Gastroesophageal sphincter (tissue), 3 donors: ENCODE measurements around the gene DIP2C.
"Not testable (repeated sequence)": the region's sequence is repeated elsewhere in the genome, so short reads cannot be mapped to it uniquely, and the experiment has no call there.

ENCODE experiments used
- POLR2AphosphoS5 ChIP-seq: sonication (generic); formaldehyde crosslinking; IDR thresholded peaks from one replicate; pipeline ENCODE4 v1.6.1; 2017; ENCODE audit warnings: antibody characterized with exemption
- TF ChIP-seq, protein P1 (sequence below), 4 experiments: fragments of 200-600 bp in 2 of 4; fragments of 450-650 bp in 2 of 4; sonication (generic) in 1 of 4; IDR thresholded peaks; one replicate each; pipeline ENCODE4 v1.5.1; 2017 to 2019; ENCODE audit warnings: antibody characterized with exemption in 4 of 4, mild to moderate bottlenecking in 2 of 4, moderate library complexity in 2 of 4

DNA sequence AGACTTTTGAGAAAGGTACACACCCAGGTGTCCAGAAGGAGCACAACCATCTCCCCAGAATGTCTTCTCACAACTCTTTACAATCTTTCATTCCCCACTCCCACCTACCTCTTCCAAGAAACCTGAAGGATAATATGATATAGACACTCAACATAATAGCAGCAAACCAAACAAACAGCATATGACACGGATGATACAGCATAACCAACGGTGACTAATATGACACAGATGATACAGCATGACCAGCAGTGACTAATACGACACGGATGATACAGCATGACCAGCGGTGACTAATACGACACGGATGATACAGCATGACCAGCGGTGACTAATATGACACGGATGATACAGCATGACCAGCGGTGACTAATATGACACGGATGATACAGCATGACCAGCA is 264.7 kb downstream of the DIP2C start:
- TF ChIP-seq, protein P1, sequence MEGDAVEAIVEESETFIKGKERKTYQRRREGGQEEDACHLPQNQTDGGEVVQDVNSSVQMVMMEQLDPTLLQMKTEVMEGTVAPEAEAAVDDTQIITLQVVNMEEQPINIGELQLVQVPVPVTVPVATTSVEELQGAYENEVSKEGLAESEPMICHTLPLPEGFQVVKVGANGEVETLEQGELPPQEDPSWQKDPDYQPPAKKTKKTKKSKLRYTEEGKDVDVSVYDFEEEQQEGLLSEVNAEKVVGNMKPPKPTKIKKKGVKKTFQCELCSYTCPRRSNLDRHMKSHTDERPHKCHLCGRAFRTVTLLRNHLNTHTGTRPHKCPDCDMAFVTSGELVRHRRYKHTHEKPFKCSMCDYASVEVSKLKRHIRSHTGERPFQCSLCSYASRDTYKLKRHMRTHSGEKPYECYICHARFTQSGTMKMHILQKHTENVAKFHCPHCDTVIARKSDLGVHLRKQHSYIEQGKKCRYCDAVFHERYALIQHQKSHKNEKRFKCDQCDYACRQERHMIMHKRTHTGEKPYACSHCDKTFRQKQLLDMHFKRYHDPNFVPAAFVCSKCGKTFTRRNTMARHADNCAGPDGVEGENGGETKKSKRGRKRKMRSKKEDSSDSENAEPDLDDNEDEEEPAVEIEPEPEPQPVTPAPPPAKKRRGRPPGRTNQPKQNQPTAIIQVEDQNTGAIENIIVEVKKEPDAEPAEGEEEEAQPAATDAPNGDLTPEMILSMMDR (IDR thresholded peaks at IDR 0.05), result not testable (repeated sequence)
- not testable (repeated sequence) for TF ChIP-seq POLR2AphosphoS5
